ENCODE data around the gene POPDC3. TPM values are rescaled to one million over a fixed set of nuclear protein-coding genes. Genes with fewer than 3 reads are reported as not detected.

The POPDC3 gene
- polyA plus RNA-seq, 3 donors = not detected

DNA sequence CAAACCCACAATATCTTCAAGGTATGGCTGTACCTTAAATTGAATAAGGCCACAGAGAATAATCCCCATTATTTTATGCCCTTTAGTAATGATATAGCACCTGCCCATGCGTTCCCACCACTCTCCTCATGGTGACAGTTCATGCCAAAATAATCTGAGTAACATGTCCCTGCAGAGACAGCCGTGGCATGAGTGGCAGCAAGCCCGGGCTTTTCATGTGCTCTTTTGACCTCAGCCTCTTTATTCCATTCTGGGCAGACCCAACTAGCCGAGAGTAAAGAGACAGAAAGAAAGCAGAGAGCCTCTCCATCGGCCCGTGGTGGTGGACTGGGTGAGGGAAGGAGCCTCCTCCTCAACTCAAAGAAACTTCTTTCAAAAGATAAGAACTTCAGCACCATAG, 19.9 kb upstream of the POPDC3 start:
- H3K9me3 Mint-ChIP-seq = peaks cover 0 to 17% (median 6%) of the 10 kb centered on the region in 7 donors
- Histone ChIP-seq H2AFZ (ENCODE audit: insufficient read depth, low read depth, low read length, poor library complexity, severe bottlenecking) (no peak overlapping the region), H3K27ac (ENCODE audit: low read depth in 1 of 2, low read length in 2 of 2) (no peak overlapping the region), H3K9ac (ENCODE audit: insufficient read depth, low read length, poor library complexity, severe bottlenecking) (no peak overlapping the region), H3K4me1 (ENCODE audit: control insufficient read depth in 1 of 2, insufficient read depth in 2 of 2, low read length in 2 of 2) (no peaks in the 10 kb centered on the region), H3K36me3 (replicated peaks in 1 of 2; ENCODE audit: control insufficient read depth in 1 of 2, insufficient read depth in 2 of 2, low read length in 2 of 2) (no peaks in the 10 kb centered on the region), H3K4me2 (replicated peaks; ENCODE audit: extremely low read depth, low read length, poor library complexity, severe bottlenecking) (no peak overlapping the region), H3K4me3 (replicated peaks in 1 of 3; ENCODE audit: low read depth in 2 of 3, low read length in 3 of 3) (no peak overlapping the region), H3K79me2 (ENCODE audit: insufficient read depth, low read length) (no peaks in the 10 kb centered on the region), H3K9me3 (replicated peaks in 1 of 2; ENCODE audit: control insufficient read depth in 1 of 2, insufficient read depth in 1 of 2, low read length in 2 of 2) (peaks cover 3 to 4% of the 10 kb centered on the region in 2 donors), H4K20me1 (ENCODE audit: insufficient read depth, low read length) (no peaks in the 10 kb centered on the region), H3K27me3 (ENCODE audit: control insufficient read depth in 2 of 2, insufficient read depth in 2 of 2, low read length in 2 of 2) (no peaks in the 10 kb centered on the region)
- no peak overlapping the region for H3K27ac Mint-ChIP-seq
- TF ChIP-seq, protein P1, sequence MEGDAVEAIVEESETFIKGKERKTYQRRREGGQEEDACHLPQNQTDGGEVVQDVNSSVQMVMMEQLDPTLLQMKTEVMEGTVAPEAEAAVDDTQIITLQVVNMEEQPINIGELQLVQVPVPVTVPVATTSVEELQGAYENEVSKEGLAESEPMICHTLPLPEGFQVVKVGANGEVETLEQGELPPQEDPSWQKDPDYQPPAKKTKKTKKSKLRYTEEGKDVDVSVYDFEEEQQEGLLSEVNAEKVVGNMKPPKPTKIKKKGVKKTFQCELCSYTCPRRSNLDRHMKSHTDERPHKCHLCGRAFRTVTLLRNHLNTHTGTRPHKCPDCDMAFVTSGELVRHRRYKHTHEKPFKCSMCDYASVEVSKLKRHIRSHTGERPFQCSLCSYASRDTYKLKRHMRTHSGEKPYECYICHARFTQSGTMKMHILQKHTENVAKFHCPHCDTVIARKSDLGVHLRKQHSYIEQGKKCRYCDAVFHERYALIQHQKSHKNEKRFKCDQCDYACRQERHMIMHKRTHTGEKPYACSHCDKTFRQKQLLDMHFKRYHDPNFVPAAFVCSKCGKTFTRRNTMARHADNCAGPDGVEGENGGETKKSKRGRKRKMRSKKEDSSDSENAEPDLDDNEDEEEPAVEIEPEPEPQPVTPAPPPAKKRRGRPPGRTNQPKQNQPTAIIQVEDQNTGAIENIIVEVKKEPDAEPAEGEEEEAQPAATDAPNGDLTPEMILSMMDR (IDR thresholded peaks at IDR 0.05) = no peak
- no peak overlapping the region for H3K4me3 Mint-ChIP-seq
- WGBS (ENCODE audit: insufficient coverage) = 79% methylated on average over 2 of the region's 6 CpGs
- intact Hi-C loops (cut with micrococcal nuclease) = no loop called here
- H3K36me3 Mint-ChIP-seq = no peaks in the 10 kb centered on the region
- no peaks in the 10 kb centered on the region for H3K4me1 Mint-ChIP-seq
- peaks cover 2 to 5% (median 4%) of the 10 kb centered on the region in 3 donors for H3K27me3 Mint-ChIP-seq (ENCODE audit: low read depth in 3 of 3)
- no peak for DNase-seq

DNA sequence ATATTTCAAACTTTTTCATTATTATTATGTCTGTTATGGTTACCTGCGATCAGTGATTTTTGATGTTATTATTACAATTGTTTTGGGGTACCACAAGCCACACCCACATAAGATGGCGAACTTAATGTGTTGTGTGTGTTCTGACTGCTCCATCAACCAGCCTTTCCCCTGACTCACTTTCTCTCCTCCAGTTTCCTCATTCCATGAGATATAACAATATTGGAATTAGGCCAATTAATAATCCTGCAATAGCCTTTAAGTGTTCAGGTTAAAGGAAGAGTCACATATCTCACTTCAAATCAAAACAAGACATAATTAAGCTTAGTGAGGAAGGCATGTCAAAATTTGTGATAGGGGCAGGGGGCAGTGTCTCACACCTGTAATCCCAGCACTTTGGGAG, 16.3 kb upstream of the POPDC3 start:
- Mint-ChIP-seq H3K36me3 (no peaks in the 10 kb centered on the region), H3K27me3 (ENCODE audit: low read depth in 3 of 3) (peaks cover 0 to 6% (median 5%) of the 10 kb centered on the region in 3 donors), H3K4me1 (no peaks in the 10 kb centered on the region), H3K27ac (no peak overlapping the region), H3K9me3 (peaks cover 0 to 17% (median 7%) of the 10 kb centered on the region in 7 donors), H3K4me3 (no peak overlapping the region)
- WGBS (ENCODE audit: insufficient coverage) = no CpG with 5 or more reads among the region's 2 CpGs
- no peak overlapping the region for H3K4me2 ChIP-seq (replicated peaks; ENCODE audit: extremely low read depth, low read length, poor library complexity, severe bottlenecking)
- H3K9ac ChIP-seq (ENCODE audit: insufficient read depth, low read length, poor library complexity, severe bottlenecking) = no peak overlapping the region
- no peaks in the 10 kb centered on the region for H3K36me3 ChIP-seq (replicated peaks in 1 of 2; ENCODE audit: control insufficient read depth in 1 of 2, insufficient read depth in 2 of 2, low read length in 2 of 2)
- H3K27ac ChIP-seq (ENCODE audit: low read depth in 1 of 2, low read length in 2 of 2) = no peak overlapping the region
- no peak for DNase-seq
- H3K27me3 ChIP-seq (ENCODE audit: control insufficient read depth in 2 of 2, insufficient read depth in 2 of 2, low read length in 2 of 2) = no peaks in the 10 kb centered on the region
- TF ChIP-seq, protein P1 (IDR thresholded peaks at IDR 0.05) = no peak
- no peaks in the 10 kb centered on the region for H3K4me1 ChIP-seq (ENCODE audit: control insufficient read depth in 1 of 2, insufficient read depth in 2 of 2, low read length in 2 of 2)
- no peak overlapping the region for H3K4me3 ChIP-seq (replicated peaks in 1 of 3; ENCODE audit: low read depth in 2 of 3, low read length in 3 of 3)
- intact Hi-C loops (cut with micrococcal nuclease) = no loop called here
- peaks cover 3 to 4% of the 10 kb centered on the region in 2 donors for H3K9me3 ChIP-seq (replicated peaks in 1 of 2; ENCODE audit: control insufficient read depth in 1 of 2, insufficient read depth in 1 of 2, low read length in 2 of 2)
- H2AFZ ChIP-seq (ENCODE audit: insufficient read depth, low read depth, low read length, poor library complexity, severe bottlenecking) = no peak overlapping the region
- no peaks in the 10 kb centered on the region for H3K79me2 ChIP-seq (ENCODE audit: insufficient read depth, low read length)
- no peaks in the 10 kb centered on the region for H4K20me1 ChIP-seq (ENCODE audit: insufficient read depth, low read length)
